ENCODE data around the gene HHLA2. TPM values are rescaled to one million over a fixed set of nuclear protein-coding genes. Genes with fewer than 3 reads are reported as not detected.
"Not testable (repeated sequence)": the region's sequence is repeated elsewhere in the genome, so short reads cannot be mapped to it uniquely, and the experiment has no call there.

HHLA2 gene
- total RNA-seq, 1 donor from 2014 or later: not detected

GRCh38 chr3:108285176-108285575, 11.2 kb upstream of the HHLA2 start:
- TF ChIP-seq CTCF (IDR thresholded peaks at IDR 0.05; ENCODE audit: insufficient read depth, low read length, severe bottlenecking): no peak
- Histone ChIP-seq H3K27me3 (ENCODE audit: control insufficient read depth, insufficient read depth, low read length) (no peaks in the 10 kb centered on the region), H3K36me3 (ENCODE audit: control insufficient read depth, insufficient read depth, low read length) (no peaks in the 10 kb centered on the region), H3K4me3 (ENCODE audit: low read depth, low read length) (no peak overlapping the region)
- no peak for DNase-seq (ENCODE audit: low read depth)
- FAIRE-seq: no peak

GRCh38 chr3:108287146-108287545, 9.2 kb upstream of the HHLA2 start:
- H3K4me3 ChIP-seq (ENCODE audit: low read depth, low read length): no peak overlapping the region
- no peaks in the 10 kb centered on the region for H3K36me3 ChIP-seq (ENCODE audit: control insufficient read depth, insufficient read depth, low read length)
- no peak for TF ChIP-seq CTCF (IDR thresholded peaks at IDR 0.05; ENCODE audit: insufficient read depth, low read length, severe bottlenecking)
- no peaks in the 10 kb centered on the region for H3K27me3 ChIP-seq (ENCODE audit: control insufficient read depth, insufficient read depth, low read length)
- DNase-seq (ENCODE audit: low read depth) (no peak), FAIRE-seq (no peak)

GRCh38 chr3:108288193-108288592, 8.2 kb upstream of the HHLA2 start:
- DNase-seq (ENCODE audit: low read depth); H3K27me3 ChIP-seq (ENCODE audit: control insufficient read depth, insufficient read depth, low read length); H3K4me3 ChIP-seq (ENCODE audit: low read depth, low read length); FAIRE-seq; H3K36me3 ChIP-seq (ENCODE audit: control insufficient read depth, insufficient read depth, low read length): not testable (repeated sequence)

- H3K27me3 ChIP-seq (ENCODE audit: control insufficient read depth, insufficient read depth, low read length): no peaks in the 10 kb centered on the region
- no peak for DNase-seq (ENCODE audit: low read depth)
- H3K36me3 ChIP-seq (ENCODE audit: control insufficient read depth, insufficient read depth, low read length): no peaks in the 10 kb centered on the region
- TF ChIP-seq CTCF (IDR thresholded peaks at IDR 0.05; ENCODE audit: insufficient read depth, low read length, severe bottlenecking): no peak
- H3K4me3 ChIP-seq (ENCODE audit: low read depth, low read length): no peak overlapping the region
- FAIRE-seq: no peak
Measured at GRCh38 chr3:108289159-108289558, 7.2 kb upstream of the HHLA2 start.

- Histone ChIP-seq H3K4me3 (ENCODE audit: low read depth, low read length) (no peak overlapping the region), H3K27me3 (ENCODE audit: control insufficient read depth, insufficient read depth, low read length) (no peaks in the 10 kb centered on the region), H3K36me3 (ENCODE audit: control insufficient read depth, insufficient read depth, low read length) (no peaks in the 10 kb centered on the region)
- no peak for TF ChIP-seq CTCF (IDR thresholded peaks at IDR 0.05; ENCODE audit: insufficient read depth, low read length, severe bottlenecking)
- DNase-seq (ENCODE audit: low read depth): no peak
- no peak for FAIRE-seq
Measured at GRCh38 chr3:108292450-108292849, 3.9 kb upstream of the HHLA2 start.

- no peak overlapping the region for H3K4me3 ChIP-seq (ENCODE audit: low read depth, low read length)
- TF ChIP-seq CTCF (IDR thresholded peaks at IDR 0.05; ENCODE audit: insufficient read depth, low read length, severe bottlenecking): no peak
- DNase-seq (ENCODE audit: low read depth): no peak
- no peaks in the 10 kb centered on the region for H3K36me3 ChIP-seq (ENCODE audit: control insufficient read depth, insufficient read depth, low read length)
- FAIRE-seq: no peak
- no peaks in the 10 kb centered on the region for H3K27me3 ChIP-seq (ENCODE audit: control insufficient read depth, insufficient read depth, low read length)
Measured at GRCh38 chr3:108292905-108293328, 3.4 kb upstream of the HHLA2 start.

All from bronchial epithelial cell (primary cell).